HepG2 (cell line): ENCODE measurements around the gene SYCE3. TPM values are rescaled to one million over a fixed set of nuclear protein-coding genes. Genes with fewer than 3 reads are reported as not detected.

Experiments used
- ETV5 ChIP-seq: IDR thresholded peaks from 2 replicates; pipeline ENCODE4 v1.6.1; 2018; ENCODE audit warnings: missing biosample characterization, missing genetic modification reagents, inconsistent platforms, borderline replicate concordance
- FUBP1 ChIP-seq: sonication (generic); formaldehyde crosslinking; IDR thresholded peaks from 2 replicates; pipeline ENCODE4 v1.5.1; 2020; ENCODE audit warnings: missing genetic modification reagents, mild to moderate bottlenecking, borderline replicate concordance
- HNF1B ChIP-seq: sonication (generic); formaldehyde crosslinking; IDR thresholded peaks from 2 replicates; pipeline ENCODE4 v1.5.1; 2020; ENCODE audit warnings: mild to moderate bottlenecking, moderate library complexity, missing genetic modification reagents
- KLF16 ChIP-seq, 2 experiments: sonication (generic) in 1 of 2; formaldehyde crosslinking in 1 of 2; IDR thresholded peaks; 2 replicates each; pipeline versions ENCODE4 v1.6.1 to v1.8.0; 2016 to 2023; ENCODE audit warnings: missing genetic modification reagents in 2 of 2, missing compliant biosample characterization in 1 of 2
- KMT2A ChIP-seq: sonication (generic); formaldehyde crosslinking; IDR thresholded peaks from 2 replicates; pipeline ENCODE4 v1.4.0; 2020; ENCODE audit warnings: missing genetic modification reagents
- MIXL1 ChIP-seq: IDR thresholded peaks from 2 replicates; pipeline ENCODE4 v1.6.1; 2016
- NR2F6 ChIP-seq, 2 experiments: IDR thresholded peaks; 2 replicates each; pipeline ENCODE4 v1.6.1; 2016; ENCODE audit warnings: antibody characterized with exemption in 1 of 2, mild to moderate bottlenecking in 1 of 2
- POLR2AphosphoS2 ChIP-seq: IDR thresholded peaks from 2 replicates; pipeline ENCODE4 v1.6.1; 2011; ENCODE audit warnings: low read depth, low read length, improper control_type of control experiment
- SKI ChIP-seq: fragments of 450-650 bp; IDR thresholded peaks from one replicate; pipeline ENCODE4 v1.6.1; 2018; ENCODE audit warnings: mild to moderate bottlenecking; ENCODE audit not compliant: partially characterized antibody
- SMAD3 ChIP-seq: sonication (generic); formaldehyde crosslinking; IDR thresholded peaks from 2 replicates; pipeline ENCODE4 v1.4.0; 2020; ENCODE audit warnings: missing genetic modification reagents
- SP4 ChIP-seq: sonication (generic); formaldehyde crosslinking; IDR thresholded peaks from 2 replicates; pipeline ENCODE4 v1.8.1; 2023; ENCODE audit warnings: mild to moderate bottlenecking, missing genetic modification reagents
- SYNCRIP ChIP-seq: fragments of 200-400 bp; formaldehyde crosslinking; IDR thresholded peaks from 2 replicates; pipeline ENCODE4 v1.6.1; 2018; ENCODE audit warnings: mild to moderate bottlenecking, low read depth, low read length; ENCODE audit not compliant: insufficient read depth
- TEAD2 ChIP-seq: sonication (generic); formaldehyde crosslinking; IDR thresholded peaks from 2 replicates; pipeline ENCODE4 v1.9.0; 2021; ENCODE audit warnings: missing genetic modification reagents
- XBP1 ChIP-seq: sonication (generic); formaldehyde crosslinking; IDR thresholded peaks from 2 replicates; pipeline ENCODE4 v1.5.0; 2020; ENCODE audit warnings: missing genetic modification reagents
- ZBTB42 ChIP-seq: sonication (generic); formaldehyde crosslinking; IDR thresholded peaks from 2 replicates; pipeline ENCODE4 v1.5.0; 2020; ENCODE audit warnings: mild to moderate bottlenecking, missing genetic modification reagents
- ZNF256 ChIP-seq: sonication (generic); formaldehyde crosslinking; conservative IDR thresholded peaks from 2 replicates; pipeline ENCODE4 v1.4.0; 2020; ENCODE audit warnings: missing genetic modification reagents
- ZNF343 ChIP-seq: sonication (generic); formaldehyde crosslinking; IDR thresholded peaks from 2 replicates; pipeline ENCODE4 v1.4.0; 2020; ENCODE audit warnings: mild to moderate bottlenecking, missing genetic modification reagents
- ZNF501 ChIP-seq: sonication (generic); formaldehyde crosslinking; IDR thresholded peaks from 2 replicates; pipeline ENCODE4 v1.5.1; 2020; ENCODE audit warnings: mild to moderate bottlenecking, moderate library complexity, missing genetic modification reagents
- ZNF510 ChIP-seq: sonication (generic); formaldehyde crosslinking; IDR thresholded peaks from 2 replicates; pipeline ENCODE4 v1.4.0; 2020; ENCODE audit warnings: low read depth, mild to moderate bottlenecking, missing genetic modification reagents
- ZNF562 ChIP-seq: sonication (generic); formaldehyde crosslinking; IDR thresholded peaks from 2 replicates; pipeline ENCODE4 v1.8.0; 2022; ENCODE audit warnings: missing genetic modification reagents, borderline replicate concordance
- ZNF567 ChIP-seq: sonication (generic); formaldehyde crosslinking; IDR thresholded peaks from 2 replicates; pipeline ENCODE4 v1.8.1; 2023; ENCODE audit warnings: mild to moderate bottlenecking, missing genetic modification reagents, borderline replicate concordance
- ZNF749 ChIP-seq: sonication (generic); formaldehyde crosslinking; IDR thresholded peaks from 2 replicates; pipeline ENCODE4 v1.8.0; 2022; ENCODE audit warnings: mild to moderate bottlenecking, missing genetic modification reagents, moderate library complexity, borderline replicate concordance
- ZNF775 ChIP-seq: sonication (generic); formaldehyde crosslinking; IDR thresholded peaks from 2 replicates; pipeline ENCODE4 v1.4.0; 2020; ENCODE audit warnings: missing genetic modification reagents, mild to moderate bottlenecking, moderate library complexity, borderline replicate concordance
- polyA plus RNA-seq, 8 experiments: library from polyadenylated mRNA; depleted of rRNA in 3 of 8; stranded (reverse) in 7 of 8; unstranded in 1 of 8; fragments of >200 nt; fragmentation: Illumina TruSeq in 4 of 8; extraction: Trizol in 4 of 8; gene quantifications; 2 replicates each; pipeline versions ENCODE4 v1.2.1 to v1.2.3, GENCODE V29; 2011 to 2016; ENCODE audit warnings: low read depth in 4 of 8, missing spikeins in 1 of 8, mixed read lengths in 1 of 8; ENCODE audit not compliant: insufficient read depth in 1 of 8
- total RNA-seq, 5 experiments: library from RNA; depleted of rRNA; stranded (reverse); fragments of >200 nt; fragmentation: Illumina TruSeq; extraction: Trizol; gene quantifications; 2 replicates each; pipeline ENCODE4 v1.2.3, GENCODE V29; 2016; ENCODE audit warnings: low read depth in 1 of 5
- TF ChIP-seq, protein P1 (sequence below): IDR thresholded peaks from 2 replicates; pipeline ENCODE4 v1.6.1; 2016; ENCODE audit warnings: mild to moderate bottlenecking, missing biosample characterization, missing genetic modification reagents
- TF ChIP-seq, protein P2 (sequence below): sonication (generic); formaldehyde crosslinking; IDR thresholded peaks from 2 replicates; pipeline ENCODE4 v1.4.0; 2020; ENCODE audit warnings: mild to moderate bottlenecking, low read depth, missing genetic modification reagents

SYCE3 gene
- total and polyA plus RNA-seq, 2 of the 13 experiments (the other 11 are each of a cell fraction or from before 2014, with no cell fraction given), result not detected

- TF ChIP-seq ZNF749, result peak; percentile 80; the same call in 1 of the 2 replicates
- no peak for TF ChIP-seq ZNF567 (CRISPR knock-in tag)
- TF ChIP-seq SYNCRIP, result no peak
- no peak for TF ChIP-seq SMAD3
- TF ChIP-seq SKI, result peak; percentile 78
- TF ChIP-seq NR2F6 (IDR thresholded peaks at IDR 0.05), result no peak
- no peak; the same call in 1 of the 2 replicates for TF ChIP-seq NR2F6 (CRISPR knock-in tag; IDR thresholded peaks at IDR 0.05)
- TF ChIP-seq, protein P1, sequence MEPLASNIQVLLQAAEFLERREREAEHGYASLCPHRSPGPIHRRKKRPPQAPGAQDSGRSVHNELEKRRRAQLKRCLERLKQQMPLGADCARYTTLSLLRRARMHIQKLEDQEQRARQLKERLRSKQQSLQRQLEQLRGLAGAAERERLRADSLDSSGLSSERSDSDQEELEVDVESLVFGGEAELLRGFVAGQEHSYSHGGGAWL, result 0 out of 2 replicates have a peak, but pooled peaks have one; percentile 22
- TF ChIP-seq ZNF501 (CRISPR knock-in tag), result no peak
- 0 out of 2 replicates have a peak, but pooled peaks have one; percentile 77 for TF ChIP-seq ZNF510 (CRISPR knock-in tag)
- no peak for TF ChIP-seq XBP1
- no peak for TF ChIP-seq POLR2AphosphoS2
- TF ChIP-seq ZNF775, result no peak
- TF ChIP-seq SP4 (CRISPR knock-in tag), result 0 out of 2 replicates have a peak, but pooled peaks have one; percentile 21
- peak; percentile 52; the same call in 1 of the 2 replicates for TF ChIP-seq KMT2A
- no peak; the same call in 1 of the 2 replicates for TF ChIP-seq ZBTB42 (CRISPR knock-in tag)
- no peak for TF ChIP-seq TEAD2 (CRISPR knock-in tag)
- peak; percentile 54; the same call in 1 of the 2 replicates for TF ChIP-seq ETV5
- TF ChIP-seq MIXL1 (CRISPR knock-in tag), result no peak
- TF ChIP-seq, protein P2, sequence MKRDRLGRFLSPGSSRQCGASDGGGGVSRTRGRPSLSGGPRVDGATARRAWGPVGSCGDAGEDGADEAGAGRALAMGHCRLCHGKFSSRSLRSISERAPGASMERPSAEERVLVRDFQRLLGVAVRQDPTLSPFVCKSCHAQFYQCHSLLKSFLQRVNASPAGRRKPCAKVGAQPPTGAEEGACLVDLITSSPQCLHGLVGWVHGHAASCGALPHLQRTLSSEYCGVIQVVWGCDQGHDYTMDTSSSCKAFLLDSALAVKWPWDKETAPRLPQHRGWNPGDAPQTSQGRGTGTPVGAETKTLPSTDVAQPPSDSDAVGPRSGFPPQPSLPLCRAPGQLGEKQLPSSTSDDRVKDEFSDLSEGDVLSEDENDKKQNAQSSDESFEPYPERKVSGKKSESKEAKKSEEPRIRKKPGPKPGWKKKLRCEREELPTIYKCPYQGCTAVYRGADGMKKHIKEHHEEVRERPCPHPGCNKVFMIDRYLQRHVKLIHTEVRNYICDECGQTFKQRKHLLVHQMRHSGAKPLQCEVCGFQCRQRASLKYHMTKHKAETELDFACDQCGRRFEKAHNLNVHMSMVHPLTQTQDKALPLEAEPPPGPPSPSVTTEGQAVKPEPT (CRISPR knock-in tag), result 0 out of 2 replicates have a peak, but pooled peaks have one; percentile 52
- TF ChIP-seq ZNF256 (CRISPR knock-in tag), result peak; percentile 56; the same call in 1 of the 2 replicates
- peak in 1 of 2 experiments; percentile 65; a peak in 2 of 4 replicates for TF ChIP-seq KLF16 (CRISPR knock-in tag; IDR thresholded peaks at IDR 0.05)
- TF ChIP-seq ZNF343 (CRISPR knock-in tag), result no peak
- no peak for TF ChIP-seq FUBP1
- no peak for TF ChIP-seq ZNF562 (CRISPR knock-in tag)
- no peak for TF ChIP-seq HNF1B (CRISPR knock-in tag)
Observed at GRCh38 chr22:50529897-50530579, 32.7 kb downstream of the SYCE3 start, which contains the start of gene TYMP (continued).
